Stimulated activated CD4-positive, alpha-beta T cell treated with anti-CD3 and anti-CD28 coated beads, TNF-alpha, amount 100 ng/mL, for 1 hour (primary cell): ENCODE results near the gene BCLAF3.

Experiments used
- DNase-seq, 3 donors: peaks; one replicate each; pipeline ENCODE4 v3.0.0-alpha.2; 2020; ENCODE audit warnings: low read depth in 3 of 3, low spot score in 1 of 3

Gene BCLAF3

DNA sequence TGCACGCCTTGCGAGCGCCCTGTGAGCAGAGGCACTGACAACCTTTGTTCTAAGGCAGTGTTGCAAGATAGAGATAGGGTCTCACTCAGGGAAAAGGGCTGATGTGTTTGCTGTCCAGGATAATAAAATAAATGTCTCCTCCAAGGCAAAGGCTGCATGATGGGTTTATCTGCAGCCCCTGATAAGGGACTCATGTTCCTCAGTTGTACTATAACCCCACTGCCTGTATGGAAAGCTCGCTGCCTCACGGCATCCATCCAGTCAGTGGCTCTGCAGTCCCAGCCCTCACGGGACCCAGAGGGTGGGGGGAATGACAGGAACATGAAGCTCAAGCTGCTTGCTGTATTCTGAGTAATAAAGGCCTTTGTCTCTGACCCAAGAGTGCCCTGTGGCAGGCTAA, 22.6 kb downstream of the BCLAF3 start:
- DNase-seq, result no peak

DNA sequence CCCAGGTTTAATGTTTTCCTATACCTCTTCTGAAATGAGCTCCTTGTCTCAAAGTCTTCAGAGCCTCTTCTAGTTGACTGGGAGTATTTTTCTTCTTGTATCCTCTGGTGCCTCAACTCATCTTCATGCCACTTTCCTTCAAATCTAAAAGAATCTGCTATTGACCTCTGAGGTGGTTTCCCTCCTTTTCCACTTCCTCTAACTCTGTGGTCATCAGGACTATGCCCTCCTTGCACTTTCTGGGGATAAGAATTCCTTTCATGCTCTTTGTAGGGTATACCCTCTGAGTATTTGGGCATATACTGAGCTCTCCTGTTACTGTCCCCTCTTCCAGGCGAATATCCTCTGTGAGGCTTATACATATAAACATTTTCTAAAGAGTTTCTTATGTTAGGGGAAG, 24.8 kb downstream of the BCLAF3 start:
- DNase-seq, result no peak

DNA sequence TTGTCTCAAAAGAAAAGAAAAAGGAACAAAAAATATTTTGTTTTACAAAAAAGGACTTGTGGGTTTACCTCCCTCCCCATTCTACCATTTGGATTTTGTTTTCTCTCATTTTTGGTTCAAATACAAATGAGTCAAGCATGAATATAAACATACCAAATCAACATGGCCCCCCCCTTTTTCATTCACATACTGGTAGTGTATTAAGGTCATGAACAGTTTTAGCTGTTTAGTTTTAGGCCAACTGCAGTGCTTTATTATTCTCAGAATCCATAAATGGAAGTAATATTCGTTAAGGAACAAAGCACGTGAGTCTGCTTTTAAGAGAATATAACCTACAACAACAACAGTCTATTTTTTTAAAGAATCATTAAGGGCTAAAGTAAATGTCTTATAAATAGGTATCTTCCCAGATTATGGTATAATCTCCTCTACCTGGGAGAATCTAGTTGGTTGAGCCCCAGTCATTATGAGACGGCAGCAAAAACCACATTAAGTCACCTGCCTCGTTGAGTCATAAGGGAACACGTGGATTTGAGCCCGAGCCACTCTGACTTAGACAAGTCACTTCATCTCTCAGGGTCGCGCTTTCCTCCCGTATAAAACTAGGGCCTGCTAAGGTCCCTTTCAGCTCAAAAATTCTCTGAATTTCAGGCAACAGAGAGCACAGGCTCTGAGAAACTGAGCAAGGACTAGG, 26.7 kb downstream of the BCLAF3 start:
- DNase-seq, result no peak

DNA sequence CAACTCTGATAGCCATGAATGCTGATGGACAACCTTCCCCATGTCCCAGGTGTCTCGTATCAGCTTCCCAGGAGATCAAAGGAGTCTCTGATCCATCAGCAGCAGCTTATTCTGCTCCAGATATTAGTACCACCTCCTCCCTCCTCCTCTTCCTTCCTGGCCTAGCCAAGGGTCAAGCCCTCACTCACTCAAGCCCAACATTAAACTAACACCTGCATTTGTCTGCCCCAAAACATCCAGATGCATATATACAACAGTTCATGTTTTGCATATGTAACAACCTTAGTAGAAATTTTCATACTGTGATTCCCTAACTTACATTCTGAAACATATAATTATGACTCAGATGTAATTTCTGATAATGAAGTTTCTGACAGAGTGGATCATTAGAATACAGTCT, 29.9 kb downstream of the BCLAF3 start:
- DNase-seq, result no peak

DNA sequence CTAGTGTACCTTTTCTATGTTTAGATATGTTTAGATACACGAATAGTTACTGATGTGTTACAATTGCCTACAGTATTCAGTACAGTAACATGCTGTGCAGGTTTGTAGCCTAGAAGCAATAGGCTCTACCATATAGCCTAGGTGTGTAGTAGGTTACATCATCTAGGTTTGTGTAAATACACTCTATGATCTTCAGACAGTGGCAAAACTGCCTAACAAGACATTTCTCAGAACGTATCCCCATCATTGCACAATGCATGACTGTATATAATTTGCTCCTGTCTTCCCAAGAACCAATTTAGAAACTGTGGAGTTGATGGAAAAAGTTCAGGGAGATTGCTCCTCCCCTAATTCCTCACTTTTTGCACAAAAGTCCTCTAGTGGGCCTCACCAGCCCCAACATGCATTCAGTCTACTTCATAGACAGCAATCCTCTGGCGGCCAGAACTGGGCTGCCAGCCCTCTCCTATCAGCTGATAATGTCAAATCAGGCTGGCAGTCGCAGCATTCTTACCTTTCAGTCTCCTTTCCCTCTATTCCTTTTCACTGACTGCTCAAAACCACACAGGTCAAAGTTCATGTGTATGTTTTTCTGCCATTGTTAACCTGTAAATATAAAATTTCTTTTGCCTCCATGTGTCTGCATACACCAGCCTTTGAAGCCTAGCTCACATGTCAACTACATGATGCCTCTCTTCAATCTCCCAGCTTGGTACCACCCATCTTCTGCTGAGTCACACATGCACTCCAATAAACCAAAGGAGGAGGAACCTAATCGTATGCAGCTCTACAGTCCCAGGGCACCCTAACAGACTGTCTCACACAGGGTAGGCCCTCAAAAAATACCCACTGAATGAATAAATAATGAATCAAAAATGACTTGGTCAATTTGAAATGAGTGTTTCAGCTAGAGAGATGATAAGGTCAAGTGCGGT, 32.0 kb downstream of the BCLAF3 start:
- no peak for DNase-seq

DNA sequence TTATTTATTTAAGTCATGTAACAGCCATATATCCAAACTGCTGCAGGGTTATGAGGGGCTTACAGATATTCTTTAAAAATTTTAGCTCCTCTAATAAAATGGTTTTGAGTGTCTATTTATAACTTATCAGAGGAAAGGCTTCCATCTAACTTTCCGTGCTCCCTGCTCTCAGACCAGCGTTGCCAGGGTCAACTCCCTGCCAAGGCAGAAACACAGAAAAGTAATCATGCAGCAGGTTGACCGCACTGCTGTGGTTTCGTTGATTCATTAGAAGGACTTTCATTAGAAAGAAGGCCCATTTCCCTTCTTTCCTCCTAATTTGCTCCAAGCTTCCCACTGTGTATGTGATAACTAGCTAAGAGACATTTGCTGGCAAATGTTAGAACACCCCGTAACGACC, 33.9 kb downstream of the BCLAF3 start:
- DNase-seq, result no peak

DNA sequence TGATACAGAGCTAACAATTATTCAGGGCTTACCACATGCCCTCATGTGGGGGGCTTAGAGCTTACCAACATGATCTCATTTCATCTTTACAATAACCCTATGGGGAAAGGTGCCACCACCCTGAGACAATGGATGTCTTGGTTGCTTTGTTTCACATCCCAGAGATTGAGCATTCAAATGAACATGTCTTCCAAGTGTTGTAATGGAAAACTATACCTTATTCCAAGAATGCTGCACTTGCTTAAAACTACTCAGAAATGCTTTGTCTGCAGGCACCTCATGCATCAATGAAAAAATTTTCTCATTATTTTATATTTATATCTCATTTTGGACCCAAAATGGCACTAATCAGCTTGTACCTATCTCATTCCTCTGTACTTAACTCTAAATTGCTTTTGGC, 34.6 kb downstream of the BCLAF3 start:
- no peak for DNase-seq

DNA sequence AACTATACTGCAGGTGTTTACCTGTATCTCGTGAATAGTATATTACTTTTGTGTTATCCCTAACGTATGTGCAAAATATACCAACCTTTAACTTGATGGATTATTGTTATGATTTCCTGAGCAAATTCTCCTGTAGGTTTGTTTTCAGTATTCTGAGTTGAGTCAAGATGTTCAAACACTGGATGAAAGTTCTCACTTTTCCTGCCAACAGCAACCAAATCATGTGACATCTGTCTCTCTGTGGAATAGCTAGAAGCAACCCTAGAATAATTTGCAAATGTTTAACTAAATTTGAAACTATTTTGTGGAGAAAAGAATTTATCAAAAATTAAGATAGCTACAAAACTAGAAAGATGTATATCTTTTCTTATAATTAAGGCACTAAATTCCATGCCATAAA, 35.6 kb downstream of the BCLAF3 start:
- DNase-seq, result no peak

DNA sequence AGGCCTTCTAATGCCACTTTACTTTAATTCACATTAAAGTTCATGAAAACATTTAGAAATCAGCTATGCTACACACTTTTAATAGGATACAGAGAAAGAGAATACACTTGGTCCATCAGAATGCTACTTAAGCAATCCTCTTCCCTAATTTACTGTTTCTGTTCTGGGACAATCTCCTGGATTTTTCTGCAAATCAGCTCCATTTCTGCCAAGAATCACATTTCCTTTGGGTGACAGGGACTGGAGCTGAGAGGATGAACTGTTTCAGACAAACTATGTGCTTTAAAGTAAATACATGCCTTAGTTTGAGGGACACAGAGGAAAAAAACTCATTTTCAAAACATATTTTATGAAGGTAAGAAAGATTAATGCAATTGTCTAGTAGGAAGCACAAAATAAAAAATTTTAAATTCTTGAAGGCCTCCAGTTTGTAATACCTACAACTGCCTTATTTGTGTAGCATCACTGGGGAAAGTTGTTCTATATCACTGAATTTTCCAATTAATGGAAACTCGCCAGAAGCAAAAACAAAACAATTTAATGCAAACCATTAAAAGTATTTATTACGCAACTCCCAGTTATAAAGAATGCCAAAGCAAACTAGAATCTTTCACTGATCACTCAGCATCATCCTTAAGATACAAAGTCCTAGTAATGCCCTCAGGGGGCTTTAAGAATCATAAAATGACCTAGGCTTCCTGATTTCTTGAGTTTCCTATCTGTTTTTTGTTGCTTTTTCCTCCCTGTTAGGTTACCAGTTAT, 36.3 kb downstream of the BCLAF3 start:
- DNase-seq, result no peak

DNA sequence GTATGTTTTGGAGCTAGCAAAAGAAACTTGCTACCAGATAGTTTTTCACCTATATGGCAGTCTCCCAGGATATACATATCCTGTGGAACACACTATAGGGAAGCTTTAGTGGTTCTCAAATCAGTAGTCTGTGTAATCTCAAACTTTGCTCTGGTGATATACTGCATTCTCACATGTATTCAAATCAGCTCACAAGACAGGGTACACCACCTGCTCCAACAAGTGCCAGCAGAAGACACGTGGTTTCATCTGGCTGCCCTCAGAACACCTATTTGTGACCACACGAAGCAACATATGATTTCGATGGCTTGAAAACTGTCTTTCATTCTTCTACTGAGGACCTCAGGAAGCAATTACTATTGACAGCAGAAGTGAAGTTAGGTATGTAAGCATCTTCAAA, 37.7 kb downstream of the BCLAF3 start:
- no peak for DNase-seq

DNA sequence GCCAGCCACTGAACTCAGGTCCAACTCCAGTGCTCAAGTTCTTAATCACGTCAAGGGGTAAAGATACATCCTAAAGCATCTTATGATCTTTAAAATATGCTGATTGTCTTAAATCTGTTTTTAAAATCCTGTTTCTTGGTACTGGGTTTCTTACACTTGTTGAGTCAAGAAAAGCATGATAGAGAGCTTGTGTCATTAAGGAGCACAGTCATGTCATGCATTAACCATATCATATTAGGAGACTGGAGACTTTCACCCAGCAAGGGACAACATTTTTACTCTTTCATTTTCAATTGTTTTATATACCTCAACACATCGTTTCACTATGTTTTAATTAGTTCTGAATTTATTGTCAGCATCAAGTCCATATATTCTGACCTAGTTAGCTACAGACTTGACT, 41.5 kb downstream of the BCLAF3 start:
- no peak for DNase-seq

DNA sequence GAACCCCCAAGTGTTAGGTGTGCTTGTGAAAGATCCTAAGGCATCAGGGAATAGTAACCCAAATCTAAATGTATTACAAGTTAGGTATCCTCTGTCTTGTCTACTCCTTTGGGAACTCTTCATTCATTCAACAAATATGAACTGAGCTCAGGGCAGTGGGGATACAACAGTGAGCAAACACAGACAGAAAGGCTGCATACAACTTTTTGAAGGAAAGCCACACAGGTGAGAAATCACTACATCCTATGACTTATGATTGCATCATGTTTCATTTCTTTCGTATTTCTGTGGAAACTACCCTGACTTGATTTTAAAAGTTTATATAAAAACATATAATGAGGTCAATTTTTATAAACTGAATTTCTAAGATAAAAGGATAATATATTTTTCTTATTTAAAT, 43.2 kb downstream of the BCLAF3 start:
- DNase-seq, result no peak
